Embryonic facial prominence (tissue), 1 donor: ENCODE results near the gene DLG2.

Experiments
- DNase-seq: peaks from one replicate; pipeline ENCODE4 v3.0.0-alpha.2; 2016; ENCODE audit errors: extremely low spot score

Gene DLG2

DNA sequence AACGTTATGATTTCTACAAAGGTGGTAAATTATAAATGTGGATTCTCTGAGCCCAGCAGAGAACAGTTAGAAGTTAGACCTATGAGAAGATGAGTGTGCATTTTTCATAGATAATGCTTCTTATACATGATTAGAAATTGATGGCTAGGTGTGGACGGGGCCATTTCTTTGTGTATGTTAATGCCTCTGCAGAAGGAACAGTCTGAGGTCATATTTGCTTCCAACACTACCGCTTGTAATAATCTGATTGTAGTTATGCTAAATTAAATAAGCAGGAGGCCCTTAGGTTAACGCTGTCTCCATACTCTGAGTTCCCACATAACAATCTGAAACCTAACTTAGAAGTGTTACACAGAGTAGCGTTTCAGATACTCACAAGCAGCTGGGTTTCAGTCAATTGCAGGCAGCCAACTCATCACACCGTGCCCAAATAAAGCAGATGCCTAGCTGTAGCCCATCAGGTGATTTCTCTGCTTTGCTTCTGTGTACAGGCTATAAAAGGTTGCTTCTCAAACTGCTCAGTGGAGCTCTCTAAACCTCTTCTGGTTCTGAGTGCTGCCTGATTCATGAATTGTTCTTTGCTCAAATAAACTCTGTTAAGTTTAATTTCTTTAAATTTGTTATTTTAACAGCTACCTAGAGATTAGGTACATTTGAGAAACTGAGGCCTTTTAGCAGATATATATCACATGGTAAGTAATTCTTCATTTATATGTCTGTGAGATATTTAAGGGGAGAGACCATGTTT lies 1702.2 kb downstream of the DLG2 start:
- no peak for DNase-seq

DNA sequence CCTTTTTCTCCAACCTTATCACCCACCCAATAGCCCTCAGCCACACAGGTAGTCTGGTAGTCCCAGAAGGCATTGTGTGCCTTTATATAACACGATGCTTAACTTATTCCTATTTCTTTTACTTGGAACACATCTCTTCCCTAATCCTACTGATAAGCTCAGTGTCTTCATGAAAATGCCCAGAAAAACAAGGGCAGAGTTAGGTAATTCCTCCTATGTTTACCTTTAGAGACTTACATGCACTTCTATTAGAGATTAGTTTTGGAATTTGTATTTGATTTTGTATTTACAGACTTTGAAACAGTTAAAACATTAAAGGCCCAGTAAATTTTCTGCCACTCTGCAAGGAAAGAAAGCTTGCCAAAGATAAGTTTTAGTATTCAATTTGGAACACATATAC lies 1703.2 kb downstream of the DLG2 start:
- DNase-seq: no peak

GRCh38 chr11:83922953-83923352 lies 1704.2 kb downstream of the DLG2 start:
- DNase-seq: no peak

DNA sequence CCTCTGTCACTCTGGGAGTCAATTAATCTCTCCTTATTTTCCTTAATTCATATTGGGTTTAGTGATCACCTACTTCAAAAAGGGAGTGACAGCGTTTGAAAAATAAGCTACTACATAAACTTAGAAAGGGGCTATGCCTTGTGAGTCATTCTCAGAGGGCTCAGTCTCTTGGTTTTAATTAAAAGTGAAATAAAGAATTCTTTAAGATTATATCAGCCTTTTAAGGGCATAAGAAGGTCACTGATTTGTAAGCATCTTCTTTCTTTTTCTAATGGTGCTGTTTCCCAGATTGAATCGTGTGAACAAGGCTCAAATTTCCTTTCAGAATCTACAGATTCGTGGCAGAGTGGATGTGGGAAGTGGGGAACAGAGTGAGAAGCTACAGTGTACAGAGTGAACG lies 1704.8 kb downstream of the DLG2 start:
- no peak for DNase-seq

DNA sequence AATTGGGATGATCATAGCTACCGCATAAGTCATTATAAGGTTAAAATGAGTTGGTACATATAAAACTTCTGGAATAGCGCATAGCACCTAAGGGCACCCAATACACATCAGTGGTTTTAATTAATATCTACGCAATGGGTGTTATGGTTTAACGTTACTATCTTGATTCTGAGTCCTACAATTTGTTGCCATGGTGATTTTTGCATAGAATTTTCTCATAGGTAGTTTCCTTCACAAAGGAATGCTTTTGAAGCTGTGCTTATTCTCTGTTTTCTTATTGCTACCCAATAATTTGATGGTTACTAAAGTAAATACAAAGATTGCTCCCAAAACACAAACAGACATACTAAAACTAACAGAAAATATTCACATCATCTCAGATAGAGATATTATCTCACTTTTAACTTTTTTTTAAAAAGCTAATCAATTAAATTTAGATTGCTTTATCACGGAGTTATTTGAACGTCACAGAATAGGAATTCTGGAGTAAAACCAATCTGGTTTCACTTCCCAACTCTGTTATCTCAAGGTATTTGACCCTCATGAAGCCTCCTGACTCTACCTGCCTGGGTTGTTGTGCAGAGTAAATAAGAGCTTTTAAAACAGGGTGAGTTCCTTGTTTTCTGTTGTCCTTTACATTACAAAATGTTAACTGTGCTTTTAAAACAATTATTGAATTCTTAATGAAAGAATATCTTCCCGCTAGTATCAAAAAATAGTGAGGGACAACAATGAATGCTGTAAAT lies 1705.5 kb downstream of the DLG2 start:
- DNase-seq: no peak

- DNase-seq: no peak
Observed at GRCh38 chr11:83918476-83918875, 1708.7 kb downstream of the DLG2 start.

GRCh38 chr11:83914995-83915394 lies 1712.1 kb downstream of the DLG2 start:
- no peak for DNase-seq

DNA sequence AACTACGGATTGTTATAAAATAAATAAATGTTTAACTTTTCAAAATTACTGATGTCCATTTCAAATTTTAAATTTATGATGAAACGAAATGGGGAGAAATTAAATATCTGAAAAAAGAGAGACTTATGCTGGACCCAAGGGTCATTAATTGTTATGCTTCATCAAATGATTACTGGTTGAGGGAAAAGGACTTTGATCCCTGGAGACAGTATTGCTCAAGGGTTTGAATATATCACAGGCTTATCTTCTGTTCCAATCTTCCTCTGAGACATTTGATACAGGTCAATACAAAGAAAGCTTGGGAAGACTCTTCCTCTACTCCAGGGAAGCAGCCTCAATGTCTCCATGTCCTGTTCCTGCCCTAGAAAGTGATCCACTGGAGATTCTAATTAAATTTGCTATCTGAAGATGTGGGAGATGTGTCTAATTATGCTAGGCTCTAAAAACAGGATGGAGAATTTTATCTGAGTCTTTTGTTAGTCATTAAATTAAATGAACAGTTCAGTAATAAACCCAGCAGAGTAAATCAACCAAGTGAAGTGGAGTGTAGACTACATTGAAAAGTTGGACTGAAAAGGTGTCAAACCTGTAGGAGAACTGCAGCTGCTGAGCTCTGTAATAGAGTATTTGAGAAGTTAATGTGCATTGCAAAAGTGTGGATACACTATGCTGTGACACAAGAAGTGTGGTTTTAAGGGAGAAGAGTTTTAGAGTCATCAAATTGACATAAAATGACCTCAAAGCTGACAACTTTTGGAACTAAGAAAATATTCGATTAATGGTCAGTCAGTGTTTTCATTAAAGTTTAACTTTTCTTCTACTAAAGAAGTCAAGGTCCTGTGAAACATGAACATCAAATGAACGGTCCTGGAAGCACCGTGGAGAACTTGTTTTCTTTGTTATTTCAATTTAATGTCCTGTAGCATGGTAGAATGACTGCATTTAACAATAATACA lies 1717.3 kb downstream of the DLG2 start:
- DNase-seq: no peak

DNA sequence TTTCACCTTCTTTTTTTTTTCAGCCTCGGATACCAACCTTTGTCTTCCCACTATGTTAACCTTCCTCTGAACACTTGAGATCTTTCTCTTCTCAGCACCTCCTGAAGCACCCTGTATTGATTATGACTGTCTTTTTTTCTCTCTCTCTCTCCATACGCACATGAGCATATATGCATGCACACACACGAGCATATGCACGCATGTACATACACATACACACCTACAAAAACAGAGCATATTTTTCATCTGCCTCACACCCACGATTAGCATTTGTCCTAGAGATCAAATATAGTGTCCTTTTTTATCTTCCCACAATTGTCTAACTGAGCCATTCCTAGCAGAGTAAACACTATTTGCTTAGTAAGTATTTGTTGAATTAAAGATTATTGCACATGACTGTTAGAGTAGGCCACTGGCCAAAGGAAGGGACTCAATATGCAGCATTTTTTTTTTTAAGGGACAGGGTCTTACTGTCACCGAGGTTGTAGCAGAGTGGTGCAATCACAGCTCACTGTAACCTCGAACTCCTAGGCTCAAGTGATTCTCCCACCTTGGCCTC lies 1718.8 kb downstream of the DLG2 start:
- no peak for DNase-seq

DNA sequence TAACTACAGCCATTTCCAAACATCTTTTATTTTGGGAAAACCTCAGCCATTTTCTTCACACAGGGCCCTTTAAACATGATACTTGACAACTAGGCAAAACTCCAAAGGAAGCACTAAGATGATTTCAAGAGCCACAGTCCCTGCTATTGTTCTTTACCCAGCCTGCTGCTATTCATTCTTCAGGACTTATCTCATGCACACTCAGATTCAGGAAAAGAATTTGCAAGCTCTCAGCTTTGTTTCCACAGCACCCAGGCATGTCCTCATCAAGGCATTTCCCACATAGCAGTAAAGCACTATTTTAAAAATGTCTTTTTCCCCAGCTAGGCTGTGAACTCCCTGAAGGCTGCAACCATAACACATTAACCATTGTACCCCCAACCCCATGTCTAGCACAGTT lies 1731.6 kb downstream of the DLG2 start:
- no peak for DNase-seq

GRCh38 chr11:83881428-83881827 lies 1745.7 kb downstream of the DLG2 start:
- no peak for DNase-seq

- no peak for DNase-seq
Observed at GRCh38 chr11:83871054-83871453, 1756.1 kb downstream of the DLG2 start.

- no peak for DNase-seq
Observed at GRCh38 chr11:83866655-83867054, 1760.5 kb downstream of the DLG2 start.

GRCh38 chr11:83865636-83866461 lies 1761.3 kb downstream of the DLG2 start:
- DNase-seq: no peak

- DNase-seq: no peak
Observed at GRCh38 chr11:83864412-83865057, 1762.6 kb downstream of the DLG2 start.

- no peak for DNase-seq
Observed at GRCh38 chr11:83863272-83863671, 1763.9 kb downstream of the DLG2 start.

DNA sequence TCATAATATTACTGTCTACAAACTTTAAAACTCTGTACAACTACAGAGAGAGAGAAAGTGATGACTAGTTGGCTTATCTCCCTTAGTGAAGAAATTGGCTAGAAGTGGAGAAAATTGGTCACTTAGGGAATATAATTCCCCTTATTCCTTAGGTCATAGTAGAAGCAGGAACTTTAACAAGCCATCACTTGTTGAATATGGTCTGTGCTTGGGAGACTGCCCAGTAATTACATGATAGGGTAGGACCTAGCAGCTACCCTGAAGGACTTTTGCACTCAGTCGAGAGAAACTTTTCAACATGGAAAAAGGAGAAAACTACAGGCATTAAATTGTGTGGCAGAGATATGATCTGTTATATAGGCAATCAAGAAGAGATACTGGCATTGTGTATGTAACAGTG lies 1764.5 kb downstream of the DLG2 start:
- DNase-seq: no peak

DNA sequence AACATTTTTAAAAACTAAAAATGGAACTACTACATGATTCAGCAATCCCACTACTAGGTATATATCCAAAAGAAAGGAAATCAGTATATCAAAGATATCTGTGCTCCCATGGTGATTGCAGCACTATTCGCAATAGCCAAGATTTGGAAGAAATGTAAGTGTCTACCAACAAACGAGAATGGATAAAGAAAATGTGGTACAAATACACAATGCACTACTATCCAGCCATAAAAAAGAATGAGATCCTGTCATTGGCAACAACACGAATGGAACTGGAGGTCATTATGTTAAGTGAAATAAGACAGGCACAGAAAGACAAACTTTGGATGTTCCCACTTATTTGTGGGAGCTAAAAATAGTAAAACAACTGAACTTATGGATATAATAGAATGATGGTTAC lies 1765.1 kb downstream of the DLG2 start:
- DNase-seq: no peak

DNA sequence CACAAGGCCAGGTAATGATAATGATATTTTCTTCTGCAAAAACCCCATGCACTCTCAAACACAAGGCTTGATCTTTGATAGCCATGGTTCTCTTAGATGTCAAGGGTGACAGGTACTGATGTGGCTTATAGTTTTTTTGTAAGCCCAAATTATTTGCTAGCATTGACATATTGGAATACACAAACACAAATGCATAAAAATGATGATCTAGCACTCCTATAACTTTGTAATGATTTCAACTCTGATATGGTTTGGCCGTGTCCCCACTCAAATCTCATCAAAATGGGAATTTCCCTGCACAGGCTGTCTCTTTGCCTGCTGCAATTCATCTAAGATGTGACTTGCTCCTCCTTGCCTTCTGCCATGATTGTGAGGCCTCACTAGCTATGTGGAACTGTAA lies 1768.5 kb downstream of the DLG2 start:
- DNase-seq: no peak

GRCh38 chr11:83855237-83855636 lies 1771.9 kb downstream of the DLG2 start:
- DNase-seq: no peak
